ENCODE data around the gene SAMD4A.

DNA sequence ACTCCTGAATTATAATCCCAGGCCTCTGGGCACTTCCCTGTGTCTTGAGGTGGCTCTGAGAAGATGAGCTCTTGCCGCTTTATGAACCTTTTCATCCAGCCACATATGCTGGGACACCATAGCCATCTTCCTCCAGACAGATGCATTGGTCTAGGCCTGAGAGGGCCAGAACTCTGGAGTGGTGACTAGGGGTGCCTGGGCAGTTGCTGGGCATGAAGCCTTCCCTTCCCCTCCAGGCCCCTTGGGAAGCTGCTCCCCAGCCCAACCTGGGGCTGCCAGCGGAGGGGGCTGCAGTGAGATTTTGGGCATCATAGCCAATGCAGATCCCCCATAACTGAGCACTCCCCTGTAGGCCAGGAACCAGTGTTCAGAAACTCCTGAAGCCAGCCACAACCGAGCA lies 200.5 kb downstream of the SAMD4A start:
- no peak for TF ChIP-seq EZH2 (IDR thresholded peaks at IDR 0.05; ENCODE audit: borderline replicate concordance, low read length)
- TF ChIP-seq, protein P1, sequence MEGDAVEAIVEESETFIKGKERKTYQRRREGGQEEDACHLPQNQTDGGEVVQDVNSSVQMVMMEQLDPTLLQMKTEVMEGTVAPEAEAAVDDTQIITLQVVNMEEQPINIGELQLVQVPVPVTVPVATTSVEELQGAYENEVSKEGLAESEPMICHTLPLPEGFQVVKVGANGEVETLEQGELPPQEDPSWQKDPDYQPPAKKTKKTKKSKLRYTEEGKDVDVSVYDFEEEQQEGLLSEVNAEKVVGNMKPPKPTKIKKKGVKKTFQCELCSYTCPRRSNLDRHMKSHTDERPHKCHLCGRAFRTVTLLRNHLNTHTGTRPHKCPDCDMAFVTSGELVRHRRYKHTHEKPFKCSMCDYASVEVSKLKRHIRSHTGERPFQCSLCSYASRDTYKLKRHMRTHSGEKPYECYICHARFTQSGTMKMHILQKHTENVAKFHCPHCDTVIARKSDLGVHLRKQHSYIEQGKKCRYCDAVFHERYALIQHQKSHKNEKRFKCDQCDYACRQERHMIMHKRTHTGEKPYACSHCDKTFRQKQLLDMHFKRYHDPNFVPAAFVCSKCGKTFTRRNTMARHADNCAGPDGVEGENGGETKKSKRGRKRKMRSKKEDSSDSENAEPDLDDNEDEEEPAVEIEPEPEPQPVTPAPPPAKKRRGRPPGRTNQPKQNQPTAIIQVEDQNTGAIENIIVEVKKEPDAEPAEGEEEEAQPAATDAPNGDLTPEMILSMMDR (IDR thresholded peaks at IDR 0.05; ENCODE audit: low read length): no peak

All from OCI-LY1 (cell line).